HG03103 (cell line): ENCODE results near the gene MAP3K2.

ENCODE experiments used
- ATAC-seq: cut with Tn5 transposase; IDR thresholded peaks from one replicate; pipeline ENCODE4 v1.9.1; 2021; ENCODE audit warnings: low read depth; ENCODE audit not compliant: unreplicated experiment

MAP3K2 gene

GRCh38 chr2:127305990-127306585 lies 81.7 kb downstream of the MAP3K2 start:
- no peak for ATAC-seq

GRCh38 chr2:127302168-127302567 lies 85.6 kb downstream of the MAP3K2 start:
- no peak for ATAC-seq

GRCh38 chr2:127293748-127294562 lies 93.8 kb downstream of the MAP3K2 start, which contains the start of gene ERCC3:
ERCC3 (minus strand) TSS chr2:127294144; CDS start chr2:127294081, 63 bp downstream.
- ATAC-seq: peak; percentile 99

- no peak for ATAC-seq
Observed at GRCh38 chr2:127293386-127293747, 94.4 kb downstream of the MAP3K2 start.

- ATAC-seq: no peak
Observed at GRCh38 chr2:127288274-127288673, 99.5 kb downstream of the MAP3K2 start.

- no peak for ATAC-seq
Observed at GRCh38 chr2:127283275-127283674, 104.5 kb downstream of the MAP3K2 start.

GRCh38 chr2:127280693-127281092 lies 107.1 kb downstream of the MAP3K2 start:
- ATAC-seq: no peak

GRCh38 chr2:127279781-127280180 lies 108.0 kb downstream of the MAP3K2 start:
- ATAC-seq: no peak

GRCh38 chr2:127278959-127279358 lies 108.8 kb downstream of the MAP3K2 start:
- ATAC-seq: no peak

- ATAC-seq: peak; percentile 73
Observed at GRCh38 chr2:127277028-127277427, 110.7 kb downstream of the MAP3K2 start.

- no peak for ATAC-seq
Observed at GRCh38 chr2:127275789-127276188, 112.0 kb downstream of the MAP3K2 start.

GRCh38 chr2:127275356-127275755 lies 112.4 kb downstream of the MAP3K2 start:
- ATAC-seq: no peak

GRCh38 chr2:127270663-127271062 lies 117.1 kb downstream of the MAP3K2 start:
- no peak for ATAC-seq

GRCh38 chr2:127261804-127262406 lies 125.9 kb downstream of the MAP3K2 start:
- no peak for ATAC-seq

- ATAC-seq: no peak
Observed at GRCh38 chr2:127259355-127259754, 128.4 kb downstream of the MAP3K2 start.

- no peak for ATAC-seq
Observed at GRCh38 chr2:127256866-127257265, 130.9 kb downstream of the MAP3K2 start.

GRCh38 chr2:127256381-127256780 lies 131.4 kb downstream of the MAP3K2 start:
- ATAC-seq: no peak

GRCh38 chr2:127255721-127256120 lies 132.1 kb downstream of the MAP3K2 start:
- ATAC-seq: no peak

- ATAC-seq: no peak
Observed at GRCh38 chr2:127255146-127255545, 132.6 kb downstream of the MAP3K2 start.

GRCh38 chr2:127254386-127254981 lies 133.3 kb downstream of the MAP3K2 start:
- ATAC-seq: no peak
